Suprapubic skin (tissue), 4 donors: ENCODE data around the gene TELO2. TPM values are rescaled to one million over a fixed set of nuclear protein-coding genes. Genes with fewer than 3 reads are reported as not detected.

Source experiments
- DNase-seq, 2 donors: peaks; one replicate each; pipeline ENCODE4 v3.0.0-alpha.2; 2019; ENCODE audit warnings: low spot score in 2 of 2
- H3K27ac ChIP-seq: fragments of 200-600 bp; sonication (generic); one replicate; pipeline ENCODE4 v1.5.1; 2019
- H3K27me3 ChIP-seq: fragments of 200-600 bp; sonication (generic); one replicate; pipeline ENCODE4 v1.5.1; 2019
- H3K36me3 ChIP-seq: fragments of 200-600 bp; sonication (generic); one replicate; pipeline ENCODE4 v1.5.1; 2019
- H3K4me1 ChIP-seq: fragments of 200-600 bp; sonication (generic); one replicate; pipeline ENCODE4 v1.5.1; 2019
- H3K4me3 ChIP-seq: fragments of 200-600 bp; sonication (generic); one replicate; pipeline ENCODE4 v1.5.1; 2019; ENCODE audit warnings: mild to moderate bottlenecking
- H3K9me3 ChIP-seq: fragments of 200-600 bp; sonication (generic); one replicate; pipeline ENCODE4 v1.5.1; 2019
- EP300 ChIP-seq: sonication (generic); formaldehyde crosslinking; IDR thresholded peaks from one replicate; pipeline ENCODE4 v1.6.1; 2017; ENCODE audit warnings: antibody characterized with exemption
- POLR2A ChIP-seq, 2 donors: fragments of 450-650 bp; IDR thresholded peaks; one replicate each; pipeline ENCODE4 v1.6.1; 2017; ENCODE audit warnings: antibody characterized with exemption in 2 of 2, mild to moderate bottlenecking in 2 of 2, moderate library complexity in 2 of 2
- POLR2AphosphoS5 ChIP-seq, 3 donors: sonication (generic); formaldehyde crosslinking; IDR thresholded peaks; one replicate each; pipeline ENCODE4 v1.6.1; 2017; ENCODE audit warnings: antibody characterized with exemption in 3 of 3
- WGBS: methylation state at CpG from one replicate; pipeline ENCODE4 v1.1.5; 2018; 5-methylcytosine and 5-hydroxymethylcytosine counted together
- total RNA-seq, 4 donors: library from RNA; depleted of rRNA; stranded (reverse); fragments of >200 nt; gene quantifications; one replicate each; pipeline ENCODE4 v1.1.0, GENCODE V29; 2016
- TF ChIP-seq, protein P1 (sequence below), 2 donors: fragments of 200-600 bp in 1 of 2; fragments of 450-650 bp in 1 of 2; sonication (generic) in 1 of 2; IDR thresholded peaks; one replicate each; pipeline ENCODE4 v1.5.1; 2016 to 2019; ENCODE audit warnings: antibody characterized with exemption in 2 of 2, mild to moderate bottlenecking in 1 of 2, moderate library complexity in 1 of 2

The TELO2 gene
- total RNA-seq, 4 donors from 2014 or later: 28.1 to 86.1 (median 35.2) TPM

- no peaks in the 10 kb centered on the region for H3K9me3 ChIP-seq
- TF ChIP-seq POLR2AphosphoS5 (IDR thresholded peaks at IDR 0.05): no peak
- no peak for TF ChIP-seq POLR2A (IDR thresholded peaks at IDR 0.05)
- TF ChIP-seq, protein P1, sequence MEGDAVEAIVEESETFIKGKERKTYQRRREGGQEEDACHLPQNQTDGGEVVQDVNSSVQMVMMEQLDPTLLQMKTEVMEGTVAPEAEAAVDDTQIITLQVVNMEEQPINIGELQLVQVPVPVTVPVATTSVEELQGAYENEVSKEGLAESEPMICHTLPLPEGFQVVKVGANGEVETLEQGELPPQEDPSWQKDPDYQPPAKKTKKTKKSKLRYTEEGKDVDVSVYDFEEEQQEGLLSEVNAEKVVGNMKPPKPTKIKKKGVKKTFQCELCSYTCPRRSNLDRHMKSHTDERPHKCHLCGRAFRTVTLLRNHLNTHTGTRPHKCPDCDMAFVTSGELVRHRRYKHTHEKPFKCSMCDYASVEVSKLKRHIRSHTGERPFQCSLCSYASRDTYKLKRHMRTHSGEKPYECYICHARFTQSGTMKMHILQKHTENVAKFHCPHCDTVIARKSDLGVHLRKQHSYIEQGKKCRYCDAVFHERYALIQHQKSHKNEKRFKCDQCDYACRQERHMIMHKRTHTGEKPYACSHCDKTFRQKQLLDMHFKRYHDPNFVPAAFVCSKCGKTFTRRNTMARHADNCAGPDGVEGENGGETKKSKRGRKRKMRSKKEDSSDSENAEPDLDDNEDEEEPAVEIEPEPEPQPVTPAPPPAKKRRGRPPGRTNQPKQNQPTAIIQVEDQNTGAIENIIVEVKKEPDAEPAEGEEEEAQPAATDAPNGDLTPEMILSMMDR (IDR thresholded peaks at IDR 0.05): no peak
- TF ChIP-seq EP300: no peak
- H3K4me1 ChIP-seq: peaks cover 46% of the 10 kb centered on the region
- WGBS: 75% methylated on average over 13 of the region's 13 CpGs
- H3K4me3 ChIP-seq: peak overlapping the region; percentile 58
- H3K36me3 ChIP-seq: peaks cover 29% of the 10 kb centered on the region
- no peak for DNase-seq
- no peak overlapping the region for H3K27ac ChIP-seq
- H3K27me3 ChIP-seq: no peaks in the 10 kb centered on the region
These were observed 43.4 kb downstream of the TELO2 start for GRCh38 chr16:1536601-1537000.

GRCh38 chr16:1537138-1537577, 44.0 kb downstream of the TELO2 start:
- TF ChIP-seq POLR2A (IDR thresholded peaks at IDR 0.05): no peak
- TF ChIP-seq, protein P1 (IDR thresholded peaks at IDR 0.05): no peak
- no peak for TF ChIP-seq EP300
- TF ChIP-seq POLR2AphosphoS5 (IDR thresholded peaks at IDR 0.05): no peak
- no peak for DNase-seq
- WGBS: 69% methylated on average over 3 of the region's 27 CpGs
- H3K27ac ChIP-seq: no peak overlapping the region
- peaks cover 34% of the 10 kb centered on the region for H3K36me3 ChIP-seq
- no peaks in the 10 kb centered on the region for H3K27me3 ChIP-seq
- peak overlapping the region; percentile 58 for H3K4me3 ChIP-seq
- peaks cover 43% of the 10 kb centered on the region for H3K4me1 ChIP-seq
- H3K9me3 ChIP-seq: no peaks in the 10 kb centered on the region

- Histone ChIP-seq H3K4me3 (peak overlapping the region; percentile 58), H3K4me1 (peaks cover 43% of the 10 kb centered on the region), H3K9me3 (no peaks in the 10 kb centered on the region), H3K36me3 (peaks cover 40% of the 10 kb centered on the region), H3K27me3 (no peaks in the 10 kb centered on the region), H3K27ac (no peak overlapping the region)
- no peak for TF ChIP-seq POLR2A (IDR thresholded peaks at IDR 0.05)
- TF ChIP-seq EP300: no peak
- TF ChIP-seq, protein P1 (IDR thresholded peaks at IDR 0.05): no peak
- no peak for TF ChIP-seq POLR2AphosphoS5 (IDR thresholded peaks at IDR 0.05)
- WGBS: 78% methylated on average over 25 of the region's 26 CpGs
- DNase-seq: no peak
These were observed 44.7 kb downstream of the TELO2 start for GRCh38 chr16:1537763-1538289.

- no peak for DNase-seq
- Histone ChIP-seq H3K36me3 (peaks cover 43% of the 10 kb centered on the region), H3K4me3 (no peak overlapping the region)
These were observed 45.8 kb downstream of the TELO2 start for GRCh38 chr16:1538804-1539520.

GRCh38 chr16:1539720-1540555, 46.8 kb downstream of the TELO2 start:
- WGBS: 83% methylated on average over 25 of the region's 35 CpGs
- no peak overlapping the region for H3K4me3 ChIP-seq

More at GRCh38 chr16:1538804-1539520, 45.8 kb downstream of the TELO2 start:
- TF ChIP-seq POLR2AphosphoS5 (IDR thresholded peaks at IDR 0.05) (no peak), POLR2A (IDR thresholded peaks at IDR 0.05) (no peak)
- H3K9me3 ChIP-seq: no peaks in the 10 kb centered on the region
- no peaks in the 10 kb centered on the region for H3K27me3 ChIP-seq
- WGBS: 85% methylated on average over 5 of the region's 22 CpGs
- peaks cover 43% of the 10 kb centered on the region for H3K4me1 ChIP-seq
- H3K27ac ChIP-seq: no peak overlapping the region

More at GRCh38 chr16:1539720-1540555, 46.8 kb downstream of the TELO2 start:
- Histone ChIP-seq H3K36me3 (peaks cover 43% of the 10 kb centered on the region), H3K9me3 (no peaks in the 10 kb centered on the region), H3K27ac (no peak overlapping the region), H3K4me1 (peaks cover 50% of the 10 kb centered on the region), H3K27me3 (no peaks in the 10 kb centered on the region)
- no peak for DNase-seq
- TF ChIP-seq POLR2A (IDR thresholded peaks at IDR 0.05) (no peak), POLR2AphosphoS5 (IDR thresholded peaks at IDR 0.05) (no peak), EP300 (no peak)
- TF ChIP-seq, protein P1 (IDR thresholded peaks at IDR 0.05): no peak
